PC-3 (cell line): ENCODE results near the gene OR51I1.

Source experiments
- CTCF ChIP-seq: fragments of 300-600 bp; sonication (generic); conservative IDR thresholded peaks from 2 replicates; pipeline ENCODE4 v1.5.1; 2017; ENCODE audit warnings: antibody characterized with exemption, low read depth, mild to moderate bottlenecking, low read length
- EZH2 ChIP-seq: fragments of 300-600 bp; sonication (generic); IDR thresholded peaks from one replicate; pipeline ENCODE4 v1.6.1; 2017; ENCODE audit warnings: antibody characterized with exemption, mild to moderate bottlenecking, low read length; ENCODE audit not compliant: unreplicated experiment

- TF ChIP-seq CTCF (no peak), EZH2 (no peak)
Observed at GRCh38 chr11:5467527-5467926, 26.2 kb upstream of the OR51I1 start.
